T-cell (primary cell): Measurements from ENCODE around the gene TMOD4. TPM values are rescaled to one million over a fixed set of nuclear protein-coding genes. Genes with fewer than 3 reads are reported as not detected.

Experiments
- ATAC-seq, 4 experiments: fragments of 200-7000 bp in 3 of 4; fragments of 150-1000 bp in 1 of 4; cut with Tn5 transposase; replicated peaks in 1 of 4; 1 replicate in 3 of 4; 2 replicates in 1 of 4; pipeline ENCODE4 v1.10.0; 2021; ENCODE audit warnings: moderate library complexity in 3 of 4, mild to moderate bottlenecking in 2 of 4, moderate number of reproducible peaks in 1 of 4
- CTCF ChIA-PET, 2 donors: fragments of 300-600 bp; sonication (Branson Sonifier 250); formaldehyde crosslinking; loops; one replicate each; lab custom pipeline; 2022; ENCODE audit warnings: antibody characterized with exemption in 2 of 2; lab: Charles Lee
- POLR2A ChIA-PET, 2 donors: fragments of 300-600 bp; sonication (Branson Sonifier 250); formaldehyde crosslinking; loops; one replicate each; lab custom pipeline; 2022; ENCODE audit warnings: antibody characterized with exemption in 2 of 2; lab: Charles Lee
- DNase-seq, 35 experiments: peaks; one replicate each; pipeline versions ENCODE4 v3.0.0 to v3.0.0-alpha.2; 2013 to 2023
- H3K27ac ChIP-seq: one replicate; pipeline ENCODE4 v1.5.1; 2013; ENCODE audit warnings: low read length
- H3K27me3 ChIP-seq, 2 experiments: replicated peaks in 1 of 2; 1 replicate in 1 of 2; 2 replicates in 1 of 2; pipeline versions ENCODE4 v1.6.1 to v1.7.0; 2013; ENCODE audit warnings: low read length in 1 of 2, mixed read lengths in 1 of 2; ENCODE audit not compliant: control insufficient read depth in 2 of 2, insufficient read depth in 2 of 2; ENCODE audit errors: extremely low read depth in 1 of 2
- H3K36me3 ChIP-seq, 2 donors: 1 replicate in 1 of 2; 2 replicates in 1 of 2; pipeline versions ENCODE4 v1.6.1 to v1.7.0; 2013; ENCODE audit warnings: low read length in 1 of 2; ENCODE audit not compliant: control insufficient read depth in 2 of 2, insufficient read depth in 1 of 2; ENCODE audit errors: extremely low read depth in 1 of 2
- H3K4me1 ChIP-seq, 2 experiments: 1 replicate in 1 of 2; 2 replicates in 1 of 2; pipeline versions ENCODE4 v1.6.1 to v1.7.0; 2013; ENCODE audit warnings: low read length in 2 of 2, mixed read lengths in 1 of 2; ENCODE audit not compliant: insufficient read depth in 2 of 2, control insufficient read depth in 1 of 2; ENCODE audit errors: extremely low read depth in 1 of 2
- H3K4me3 ChIP-seq, 2 donors: 1 replicate in 1 of 2; 2 replicates in 1 of 2; pipeline versions ENCODE4 v1.5.1 to v1.7.0; 2013; ENCODE audit warnings: mild to moderate bottlenecking in 2 of 2, low read length in 1 of 2, moderate library complexity in 1 of 2; ENCODE audit not compliant: control insufficient read depth in 1 of 2; ENCODE audit errors: extremely low read depth in 1 of 2
- H3K9me3 ChIP-seq: 2 replicates; pipeline ENCODE4 v1.7.0; 2013
- H3K27ac Mint-ChIP-seq, 2 donors: one replicate each; pipeline ENCODE4 v1.8.0; 2020 to 2021; ENCODE audit warnings: mild to moderate bottlenecking in 2 of 2, mixed read lengths in 2 of 2
- H3K27me3 Mint-ChIP-seq, 2 donors: one replicate each; pipeline ENCODE4 v1.8.0; 2021 to 2022; ENCODE audit warnings: mixed read lengths in 2 of 2
- H3K36me3 Mint-ChIP-seq: one replicate; pipeline ENCODE4 v1.8.0; 2021; ENCODE audit warnings: mixed read lengths
- H3K4me1 Mint-ChIP-seq, 3 donors: one replicate each; pipeline ENCODE4 v1.8.0; 2020 to 2022; ENCODE audit warnings: mixed read lengths in 3 of 3, mild to moderate bottlenecking in 1 of 3
- H3K4me3 Mint-ChIP-seq, 3 donors: one replicate each; pipeline ENCODE4 v1.8.0; 2020 to 2022; ENCODE audit warnings: mild to moderate bottlenecking in 3 of 3, mixed read lengths in 3 of 3, moderate library complexity in 3 of 3
- H3K9me3 Mint-ChIP-seq, 3 donors: one replicate each; pipeline ENCODE4 v1.8.0; 2020 to 2022; ENCODE audit warnings: mixed read lengths in 3 of 3
- WGBS: methylation state at CpG from one replicate; pipeline ENCODE4 v1.1.5; 2013; ENCODE audit warnings: missing lambda C conversion rate; ENCODE audit not compliant: insufficient coverage; 5-methylcytosine and 5-hydroxymethylcytosine counted together
- total RNA-seq, 35 experiments: library from RNA in 6 of 35; stranded (reverse) in 6 of 35; fragments of 120-200 nt in 1 of 35; gene quantifications; one replicate each; pipeline versions ENCODE4 v1.2.1 to v1.2.4 and lab custom pipeline; 2013 to 2026

The TMOD4 gene
- total RNA-seq, 5 donors from 2014 or later (not counting 1 experiment from before 2014, with no cell fraction given): 1.9 to 6.2 (median 5.3) TPM

DNA sequence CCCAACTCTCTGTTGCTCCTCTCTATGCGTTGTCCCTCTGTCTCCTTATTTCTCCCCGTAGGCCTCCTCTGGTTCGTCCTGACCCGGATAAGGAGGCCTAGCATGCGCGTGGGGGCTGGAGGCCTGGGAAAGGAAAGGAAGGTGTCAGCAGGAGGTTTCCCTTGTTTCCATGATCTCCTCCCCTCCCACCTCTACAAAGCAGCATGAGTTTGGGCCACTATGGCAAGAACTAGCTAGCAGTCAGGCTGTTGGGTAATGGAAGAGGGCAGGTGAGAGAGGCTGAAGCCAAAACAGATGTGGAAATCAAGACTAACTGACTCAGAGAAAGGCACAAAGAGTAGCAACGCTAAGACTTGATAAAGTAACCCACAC lies 28.7 kb downstream of the TMOD4 start:
- ChIA-PET POLR2A (interaction anchor here in 1 of 2 donors (0.6 kb wide), 1 partner anchor 568 kb away, joined by 3 read pairs; the partner anchor contains the start of gene MCL1), CTCF (interaction anchor here in 1 of 2 donors (0.7 to 1.9 kb wide), 3 partner anchors 10 to 49 kb away, joined by 3 to 5 read pairs (median 4); partner anchors contain the start of gene TNFAIP8L2)
- 0% methylated on average over 1 of the region's 7 CpGs for WGBS
- Mint-ChIP-seq H3K4me1 (peaks cover 14 to 17% (median 16%) of the 10 kb centered on the region in 3 donors), H3K27ac (peak overlapping the region; percentile 81 to 91), H3K36me3 (no peaks in the 10 kb centered on the region), H3K4me3 (peak overlapping the region; percentile 86 to 95 (median 94)), H3K27me3 (no peaks in the 10 kb centered on the region), H3K9me3 (no peaks in the 10 kb centered on the region)
- Histone ChIP-seq H3K36me3 (no peaks in the 10 kb centered on the region), H3K27ac (no peak overlapping the region), H3K4me3 (peak overlapping the region; percentile 75 to 80), H3K27me3 (peaks cover 0 to 11% of the 10 kb centered on the region in 2 experiments), H3K4me1 (peaks cover 0 to 23% of the 10 kb centered on the region in 2 experiments), H3K9me3 (no peaks in the 10 kb centered on the region)
- no peak for DNase-seq
- peak in 2 of 4 experiments; percentile 1 to 3 for ATAC-seq

DNA sequence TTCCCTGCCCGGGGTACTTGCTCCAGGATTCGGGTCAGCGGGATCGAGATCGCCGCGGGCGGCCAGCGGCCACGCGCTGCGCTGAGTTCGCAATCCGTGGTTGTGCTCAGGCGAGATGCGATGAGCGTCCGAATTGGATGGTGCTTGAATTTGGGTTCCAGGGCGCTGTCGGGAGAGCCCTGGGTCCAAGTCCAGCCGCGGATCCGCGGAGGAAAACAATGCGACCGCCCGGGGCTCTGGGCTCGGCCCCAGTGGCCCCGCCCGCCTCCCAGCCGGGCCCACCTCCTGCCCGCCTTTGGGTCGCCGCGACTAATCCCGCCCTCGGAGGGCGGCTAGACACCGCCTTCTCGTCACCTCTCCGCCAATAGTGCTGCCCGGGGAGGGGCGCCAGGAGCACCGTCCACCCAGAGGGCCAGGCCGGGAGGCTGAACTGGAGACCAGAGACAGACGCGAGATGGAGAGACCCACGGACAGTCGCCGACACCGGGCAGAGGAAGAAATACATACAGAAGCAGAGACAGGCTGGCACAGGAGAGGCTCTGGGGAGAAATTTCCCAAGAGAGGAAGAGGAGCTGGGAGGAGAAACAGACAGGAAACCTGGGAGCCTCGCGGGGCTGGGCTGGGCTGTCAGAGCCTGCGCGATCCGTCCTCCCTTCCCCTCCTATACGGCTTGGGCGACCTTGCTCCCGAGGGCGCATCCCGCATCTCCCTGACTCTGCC lies 29.2 kb downstream of the TMOD4 start, which contains the start of gene SEMA6C:
TSS of gene SEMA6C (minus strand) at position 220 of the 720 bp plus-strand sequence. CDS start 4,010 bp downstream, outside the sequence.
- H3K27me3 Mint-ChIP-seq: no peaks in the 10 kb centered on the region
- under 1% methylated on average over 54 of the region's 61 CpGs for WGBS
- peak within 1 kb of the TSS; percentile 75 to 80 for H3K4me3 ChIP-seq

DNA sequence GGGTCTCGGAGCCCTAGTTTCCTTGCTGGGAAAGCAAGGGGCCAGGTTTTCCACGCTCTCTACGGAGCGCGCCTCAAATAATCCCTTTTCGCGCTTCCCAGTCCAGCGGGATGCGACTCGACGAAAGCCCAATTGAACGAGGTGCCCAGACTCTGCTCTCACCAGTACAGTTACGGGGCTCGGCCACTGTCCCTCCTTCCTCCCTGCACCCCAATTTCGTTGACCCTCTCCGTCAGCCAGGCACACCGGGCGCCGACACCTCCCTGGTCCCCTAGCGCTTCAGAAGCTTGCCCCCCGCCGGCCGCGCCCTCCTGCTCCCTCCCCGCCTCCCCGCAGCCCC lies 29.7 kb downstream of the TMOD4 start:
- H3K9me3 ChIP-seq: no peaks in the 10 kb centered on the region
- H3K4me3 ChIP-seq: peak overlapping the region; percentile 75 to 80
- peaks cover 0 to 11% of the 10 kb centered on the region in 2 experiments for H3K27me3 ChIP-seq
- peaks cover 0 to 23% of the 10 kb centered on the region in 2 experiments for H3K4me1 ChIP-seq
- Mint-ChIP-seq H3K9me3 (no peaks in the 10 kb centered on the region), H3K27me3 (no peaks in the 10 kb centered on the region), H3K4me1 (peaks cover 14 to 17% (median 16%) of the 10 kb centered on the region in 3 donors), H3K27ac (no peak overlapping the region), H3K36me3 (no peaks in the 10 kb centered on the region), H3K4me3 (peak overlapping the region; percentile 86 to 95 (median 94))
- WGBS: 5% methylated on average over 26 of the region's 26 CpGs
- no peak overlapping the region for H3K27ac ChIP-seq
- POLR2A ChIA-PET: no interaction called here
- CTCF ChIA-PET: interaction anchor here in 1 of 2 donors (1.5 kb wide), 1 partner anchor 11 kb away, joined by 3 read pairs; the partner anchor contains the start of gene TNFAIP8L2
- no peaks in the 10 kb centered on the region for H3K36me3 ChIP-seq
- ATAC-seq (peak in 3 of 4 experiments; percentile 0 to 8 (median 6)), DNase-seq (no peak)

More for the DNA sequence above, 29.2 kb downstream of the TMOD4 start, which contains the start of gene SEMA6C:
- H3K36me3 ChIP-seq: no peaks in the 10 kb centered on the region
- ChIA-PET POLR2A (interaction anchor here in 1 of 2 donors (0.6 kb wide), 1 partner anchor 567 kb away, joined by 3 read pairs; the partner anchor contains the start of gene MCL1), CTCF (interaction anchor here in 1 of 2 donors (0.7 to 1.9 kb wide), 3 partner anchors 10 to 49 kb away, joined by 3 to 5 read pairs (median 4); partner anchors contain the start of gene TNFAIP8L2)
- Mint-ChIP-seq H3K4me1 (peaks cover 14 to 17% (median 16%) of the 10 kb centered on the region in 3 donors), H3K36me3 (no peaks in the 10 kb centered on the region), H3K4me3 (peak within 1 kb of the TSS; percentile 86 to 95 (median 94)), H3K27ac (peak within 1 kb of the TSS; percentile 81 to 91), H3K9me3 (no peaks in the 10 kb centered on the region)
- H3K27me3 ChIP-seq: peaks cover 0 to 11% of the 10 kb centered on the region in 2 experiments
- DNase-seq: peak; percentile 64 to 89 (median 80)
- H3K4me1 ChIP-seq: peaks cover 0 to 23% of the 10 kb centered on the region in 2 experiments
- no peak within 1 kb of the TSS for H3K27ac ChIP-seq
- peak; percentile 99 to 100 (median 99) for ATAC-seq
- H3K9me3 ChIP-seq: no peaks in the 10 kb centered on the region

DNA sequence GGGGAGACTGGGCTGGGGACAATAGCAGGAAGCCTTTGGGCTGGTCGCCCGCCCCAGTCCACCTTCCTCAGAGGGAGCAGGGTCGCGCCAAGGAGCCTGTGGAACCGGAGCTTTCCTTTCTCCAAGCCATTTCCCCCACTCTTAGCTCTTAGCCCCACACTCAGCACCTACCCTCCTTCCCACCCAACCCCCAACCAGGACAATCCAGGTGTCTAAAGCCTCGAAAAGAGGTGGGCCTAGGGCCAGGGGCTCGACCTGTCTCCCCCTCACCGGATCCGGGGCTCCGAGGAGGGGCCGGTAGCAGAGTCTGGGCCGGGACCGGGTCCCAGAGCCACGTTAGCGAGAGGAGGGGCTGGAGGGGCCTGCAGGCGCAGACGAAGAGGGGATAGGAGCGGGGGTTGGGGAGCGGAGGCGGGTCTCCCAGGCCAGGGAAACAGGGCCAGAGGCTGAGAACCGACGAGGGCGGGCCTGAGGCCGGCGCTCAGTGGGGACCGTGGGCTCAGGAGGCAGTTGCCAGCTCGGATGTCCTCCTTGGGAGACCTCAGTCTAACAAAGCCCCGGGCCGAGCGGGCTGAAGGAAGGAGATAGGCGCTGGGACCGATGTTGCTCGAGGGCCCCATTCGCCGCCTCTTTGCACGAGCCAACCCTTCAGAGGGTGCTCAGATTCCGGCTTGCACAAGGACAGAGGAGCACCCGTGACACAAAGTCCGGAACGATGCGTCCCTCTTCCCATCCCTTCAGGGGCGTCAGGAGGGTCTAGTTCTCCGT lies 30.3 kb downstream of the TMOD4 start:
- CTCF ChIA-PET: interaction anchor here in 1 of 2 donors (0.7 to 1.5 kb wide), 2 partner anchors 11 to 46 kb away, joined by 3 read pairs; partner anchors contain the start of gene TNFAIP8L2
- H3K4me1 ChIP-seq: peaks cover 0 to 23% of the 10 kb centered on the region in 2 experiments
- Mint-ChIP-seq H3K9me3 (no peaks in the 10 kb centered on the region), H3K4me1 (peaks cover 14 to 17% (median 16%) of the 10 kb centered on the region in 3 donors), H3K36me3 (no peaks in the 10 kb centered on the region), H3K27me3 (no peaks in the 10 kb centered on the region), H3K27ac (no peak overlapping the region), H3K4me3 (peak overlapping the region; percentile 86 to 95 (median 94))
- no peaks in the 10 kb centered on the region for H3K9me3 ChIP-seq
- H3K36me3 ChIP-seq: no peaks in the 10 kb centered on the region
- peak overlapping the region; percentile 75 to 80 for H3K4me3 ChIP-seq
- ATAC-seq (peak in 2 of 4 experiments; percentile 8 to 27), DNase-seq (peak in 6 of 35 experiments; percentile 12 to 47 (median 28))
- 44% methylated on average over 38 of the region's 43 CpGs for WGBS
- H3K27ac ChIP-seq: no peak overlapping the region
- POLR2A ChIA-PET: no interaction called here
- H3K27me3 ChIP-seq: peaks cover 0 to 11% of the 10 kb centered on the region in 2 experiments

DNA sequence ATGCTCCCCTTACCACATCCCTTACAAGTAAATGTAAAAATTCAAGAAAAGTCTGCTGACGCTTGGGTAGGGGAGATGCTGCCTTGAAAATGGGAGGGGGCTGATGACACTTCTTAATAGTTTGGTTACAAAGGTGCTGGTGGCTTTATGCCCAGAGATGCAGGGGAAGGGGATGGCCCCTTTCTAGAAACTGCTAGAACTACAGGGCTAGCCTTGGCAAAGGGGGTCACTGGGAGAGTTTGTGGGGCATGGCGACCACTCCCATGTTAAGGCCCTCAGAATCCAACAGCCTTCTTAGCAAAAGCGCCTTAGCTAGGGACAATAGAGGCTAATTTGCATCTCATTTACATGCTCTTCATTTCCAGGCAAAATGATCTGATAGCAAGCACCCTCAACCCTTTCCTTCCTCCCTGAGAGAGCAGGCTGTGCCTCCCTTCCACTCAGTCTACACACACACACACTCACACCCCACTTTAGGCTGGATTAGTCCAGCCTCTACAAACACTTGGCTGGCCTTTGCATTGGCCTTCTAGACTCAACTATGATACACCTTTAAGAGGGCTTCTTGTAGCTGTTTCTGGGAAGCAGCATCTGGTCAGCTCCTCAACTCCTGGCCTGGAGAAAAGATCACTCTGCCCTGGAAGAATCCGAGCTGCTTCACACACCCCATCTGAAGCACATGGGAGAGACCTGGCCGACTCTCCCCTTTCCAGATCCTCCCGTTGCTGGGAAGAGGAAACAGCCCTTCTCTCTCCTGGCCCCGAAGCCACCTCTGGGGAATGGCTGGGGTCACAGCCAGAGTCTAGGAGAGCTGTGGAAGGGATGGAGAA lies 31.1 kb downstream of the TMOD4 start:
- Histone ChIP-seq H3K27me3 (peaks cover 0 to 11% of the 10 kb centered on the region in 2 experiments), H3K4me3 (no peak overlapping the region), H3K4me1 (peaks cover 0 to 23% of the 10 kb centered on the region in 2 experiments), H3K9me3 (no peaks in the 10 kb centered on the region), H3K36me3 (no peaks in the 10 kb centered on the region), H3K27ac (no peak overlapping the region)
- ChIA-PET POLR2A (no interaction called here), CTCF (interaction anchor here in 1 of 2 donors (0.7 kb wide), 1 partner anchor 45 kb away, joined by 3 read pairs; no protein-coding TSS in a partner anchor)
- Mint-ChIP-seq H3K4me1 (peaks cover 14 to 17% (median 16%) of the 10 kb centered on the region in 3 donors), H3K36me3 (no peaks in the 10 kb centered on the region), H3K27ac (no peak overlapping the region), H3K4me3 (peak overlapping the region; percentile 21 to 95 (median 31)), H3K27me3 (no peaks in the 10 kb centered on the region), H3K9me3 (no peaks in the 10 kb centered on the region)
- no peak for DNase-seq
- WGBS: 92% methylated on average over 4 of the region's 7 CpGs
- no peak for ATAC-seq
